Measurements from ENCODE around the gene SLC4A11.

- no peak for TF ChIP-seq FOXJ3 (CRISPR knock-in tag; IDR thresholded peaks at IDR 0.05)
- TF ChIP-seq CHD2 (IDR thresholded peaks at IDR 0.05; ENCODE audit: low read length, partially characterized antibody): no peak
- no peak for TF ChIP-seq CTCF (IDR thresholded peaks at IDR 0.05)
- TF ChIP-seq ZBTB33 (IDR thresholded peaks at IDR 0.05; ENCODE audit: borderline replicate concordance, low read depth): no peak
- no peak for TF ChIP-seq EP300 (IDR thresholded peaks at IDR 0.05; ENCODE audit: borderline replicate concordance in 1 of 2, low read depth in 1 of 2, low read length in 1 of 2)
- TF ChIP-seq POLR2AphosphoS5 (IDR thresholded peaks at IDR 0.05; ENCODE audit: low read depth, low read length): no peak
- TF ChIP-seq GATA2 (CRISPR knock-in tag; IDR thresholded peaks at IDR 0.05): no peak
- TF ChIP-seq FOXM1 (IDR thresholded peaks at IDR 0.05; ENCODE audit: low read depth): no peak
- no peak for TF ChIP-seq TAF1 (IDR thresholded peaks at IDR 0.05; ENCODE audit: borderline replicate concordance, low read depth, low read length)
- no peak for TF ChIP-seq REST (IDR thresholded peaks at IDR 0.05; ENCODE audit: low read depth, low read length)
- no peak for TF ChIP-seq TCF12 (IDR thresholded peaks at IDR 0.05)
These were observed 7.7 kb upstream of the SLC4A11 start for GRCh38 chr20:3246682-3247081.
